ENCODE data around the gene PPP1R3C. TPM values are rescaled to one million over a fixed set of nuclear protein-coding genes. Genes with fewer than 3 reads are reported as not detected.

PPP1R3C gene
- total RNA-seq, 1 donor = 57.0 TPM

GRCh38 chr10:91602449-91602848 lies 30.4 kb downstream of the PPP1R3C start:
- DNase-seq (ENCODE audit: low read depth) = no peak
- H3K4me3 ChIP-seq (ENCODE audit: low read depth, low read length) = no peak overlapping the region
- no peak for TF ChIP-seq CTCF (IDR thresholded peaks at IDR 0.05; ENCODE audit: insufficient read depth, low read depth, low read length)

- DNase-seq (ENCODE audit: low read depth) = no peak
- no peak overlapping the region for H3K4me3 ChIP-seq (ENCODE audit: low read depth, low read length)
- no peak for TF ChIP-seq CTCF (IDR thresholded peaks at IDR 0.05; ENCODE audit: insufficient read depth, low read depth, low read length)
These were observed 31.7 kb downstream of the PPP1R3C start for GRCh38 chr10:91601212-91601611.

- TF ChIP-seq CTCF (IDR thresholded peaks at IDR 0.05; ENCODE audit: insufficient read depth, low read depth, low read length) = no peak
- peak; percentile 99 for DNase-seq (ENCODE audit: low read depth)
- H3K4me3 ChIP-seq (ENCODE audit: low read depth, low read length) = no peak overlapping the region
These were observed 34.5 kb downstream of the PPP1R3C start for GRCh38 chr10:91598211-91598977.

GRCh38 chr10:91597197-91597881 lies 35.5 kb downstream of the PPP1R3C start:
- peak; percentile 80 for DNase-seq (ENCODE audit: low read depth)
- no peak for TF ChIP-seq CTCF (IDR thresholded peaks at IDR 0.05; ENCODE audit: insufficient read depth, low read depth, low read length)
- H3K4me3 ChIP-seq (ENCODE audit: low read depth, low read length) = no peak overlapping the region

GRCh38 chr10:91596825-91597196 lies 36.1 kb downstream of the PPP1R3C start:
- TF ChIP-seq CTCF (IDR thresholded peaks at IDR 0.05; ENCODE audit: insufficient read depth, low read depth, low read length) = no peak
- DNase-seq (ENCODE audit: low read depth) = peak; percentile 93
- H3K4me3 ChIP-seq (ENCODE audit: low read depth, low read length) = no peak overlapping the region

GRCh38 chr10:91593834-91594233 lies 39.0 kb downstream of the PPP1R3C start:
- no peak for TF ChIP-seq CTCF (IDR thresholded peaks at IDR 0.05; ENCODE audit: insufficient read depth, low read depth, low read length)
- H3K4me3 ChIP-seq (ENCODE audit: low read depth, low read length) = no peak overlapping the region
- no peak for DNase-seq (ENCODE audit: low read depth)

Data from fibroblast of villous mesenchyme (primary cell).